HG03196 (cell line): ENCODE measurements around the gene MSRB1.

ENCODE experiments used
- ATAC-seq: cut with Tn5 transposase; IDR thresholded peaks from one replicate; pipeline ENCODE4 v1.9.1; 2021; ENCODE audit not compliant: unreplicated experiment

The MSRB1 gene

DNA sequence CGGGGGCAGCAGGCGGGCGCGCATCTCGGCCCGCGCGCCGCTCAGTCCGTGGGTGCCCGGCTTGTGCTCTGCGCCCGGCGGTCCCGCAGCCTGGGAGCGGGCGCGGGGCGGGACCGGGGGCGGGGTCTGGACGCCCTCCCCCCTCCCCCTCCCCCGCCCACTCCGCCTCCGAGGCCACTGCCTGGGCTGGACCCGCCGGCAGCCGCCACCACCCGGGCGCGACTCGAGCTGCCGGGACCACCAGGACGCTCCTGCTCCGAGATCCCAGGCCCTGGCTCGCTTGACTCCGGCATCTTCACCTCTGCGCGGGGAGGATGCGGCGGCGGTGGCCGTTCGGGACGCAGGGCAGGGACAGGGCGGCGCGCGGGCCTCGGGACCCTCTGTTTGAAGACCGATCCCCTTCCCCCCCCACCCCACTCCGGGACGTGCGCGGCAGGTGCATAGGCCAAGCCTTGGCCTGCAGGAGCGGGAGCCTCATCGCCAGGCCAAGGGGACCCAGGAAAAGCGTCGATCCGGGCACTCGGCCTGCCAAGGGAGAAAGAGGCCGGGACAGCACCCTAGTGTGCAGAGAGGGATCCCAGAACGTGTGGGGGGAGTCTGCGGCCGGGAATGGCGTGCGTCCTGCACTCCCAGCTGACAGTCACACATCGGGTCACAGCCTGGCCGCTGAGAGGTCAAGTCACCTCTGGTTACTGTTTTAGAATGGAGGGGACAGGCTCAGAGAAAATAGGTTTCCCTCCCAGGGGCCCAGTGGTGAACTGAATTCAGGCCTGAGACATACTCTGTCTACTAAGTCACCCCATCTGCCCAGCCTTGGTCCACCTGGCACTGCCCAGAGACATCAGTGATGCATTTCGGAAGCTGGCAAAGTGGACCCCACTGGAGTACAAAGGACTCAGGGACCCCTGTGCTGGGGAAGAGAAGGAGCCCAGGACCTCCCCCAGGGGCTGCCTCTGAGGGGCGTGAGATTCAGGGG is 24.4 kb downstream of the MSRB1 start, which contains the start of gene HS3ST6:
TSS of gene HS3ST6 (minus strand) at position 65 of the 976 bp plus-strand sequence. CDS start 92 bp downstream, outside the sequence.
- no peak for ATAC-seq

DNA sequence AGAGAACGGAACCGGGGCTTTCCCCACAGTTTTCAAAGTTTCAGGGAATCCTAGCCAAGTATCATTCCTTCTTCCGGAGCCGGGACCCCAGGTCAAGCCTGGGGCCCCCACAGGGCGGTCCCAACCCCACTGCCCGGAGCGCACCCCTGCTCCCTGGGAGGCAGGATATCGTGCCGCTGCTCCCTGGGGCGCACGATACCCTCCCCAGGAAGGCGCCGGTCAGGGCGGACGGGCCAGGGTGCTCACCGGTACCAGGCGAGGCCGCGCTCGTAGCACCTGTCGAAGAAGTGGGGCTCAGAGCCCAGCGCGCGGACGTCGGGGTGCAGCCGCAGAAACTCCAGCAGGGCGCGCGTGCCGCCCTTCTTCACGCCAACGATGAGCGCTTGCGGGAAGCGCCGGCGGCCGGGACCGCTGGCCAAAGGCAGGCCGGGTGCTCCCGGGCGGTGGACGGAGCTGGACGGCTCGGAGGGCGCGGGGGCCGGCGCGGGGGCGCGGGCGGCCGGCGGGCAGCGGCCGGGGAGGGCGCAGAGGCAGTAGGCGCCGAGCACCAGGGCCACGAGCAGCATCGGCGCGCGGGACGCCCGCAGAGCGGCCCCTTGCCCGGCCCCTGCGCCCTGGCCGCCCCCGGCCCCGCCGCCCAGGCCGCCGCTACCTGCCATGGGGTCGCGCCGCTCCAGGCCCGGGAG is 25.2 kb downstream of the MSRB1 start:
- ATAC-seq = no peak

DNA sequence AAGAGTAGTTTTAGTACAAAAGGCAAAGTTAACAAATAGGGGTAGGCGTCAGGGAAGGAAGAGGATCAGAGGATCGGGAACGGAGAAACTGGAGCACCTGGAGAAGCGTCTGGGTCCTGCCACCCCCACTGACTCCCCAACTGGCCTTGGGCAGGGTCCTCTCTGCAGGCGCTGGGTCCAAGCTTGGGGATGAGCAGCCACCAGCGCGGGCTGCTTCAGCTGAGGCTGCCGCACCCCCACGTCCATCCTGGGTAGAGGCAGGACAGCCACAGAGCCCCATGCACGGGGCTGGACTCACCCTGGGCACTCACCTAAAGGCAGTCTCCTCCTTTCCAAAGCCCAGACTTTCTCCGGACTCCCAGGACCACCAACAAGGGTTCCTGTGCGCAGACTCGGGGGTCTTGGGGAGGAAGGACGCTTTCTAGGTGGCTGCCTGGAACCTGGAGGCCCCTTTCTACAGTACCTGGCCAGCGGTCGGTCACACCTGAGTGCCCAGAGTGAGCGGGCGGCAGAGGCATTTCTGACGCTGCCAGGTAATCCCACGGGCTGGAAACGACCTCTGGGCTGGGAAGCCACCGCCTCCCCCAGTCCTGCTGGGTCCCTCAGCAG is 25.8 kb downstream of the MSRB1 start:
- no peak for ATAC-seq

DNA sequence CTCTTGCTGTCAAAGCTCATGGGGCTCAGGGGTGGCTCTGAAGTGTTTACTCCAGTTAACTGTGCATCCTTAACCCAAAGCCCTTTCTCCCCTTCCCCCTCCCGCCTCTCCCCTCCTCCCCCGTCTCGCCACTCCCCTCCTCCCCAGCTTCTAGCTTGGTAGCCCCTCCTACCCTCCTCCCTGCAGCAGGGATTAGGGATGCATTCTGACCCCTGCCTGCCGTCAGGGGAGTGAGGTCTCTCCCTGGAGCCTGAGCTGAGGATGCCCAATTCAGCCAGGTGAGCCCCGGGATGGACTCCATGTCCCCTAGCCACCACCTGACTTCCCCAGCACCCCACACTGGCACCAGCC is 26.4 kb downstream of the MSRB1 start:
- no peak for ATAC-seq

DNA sequence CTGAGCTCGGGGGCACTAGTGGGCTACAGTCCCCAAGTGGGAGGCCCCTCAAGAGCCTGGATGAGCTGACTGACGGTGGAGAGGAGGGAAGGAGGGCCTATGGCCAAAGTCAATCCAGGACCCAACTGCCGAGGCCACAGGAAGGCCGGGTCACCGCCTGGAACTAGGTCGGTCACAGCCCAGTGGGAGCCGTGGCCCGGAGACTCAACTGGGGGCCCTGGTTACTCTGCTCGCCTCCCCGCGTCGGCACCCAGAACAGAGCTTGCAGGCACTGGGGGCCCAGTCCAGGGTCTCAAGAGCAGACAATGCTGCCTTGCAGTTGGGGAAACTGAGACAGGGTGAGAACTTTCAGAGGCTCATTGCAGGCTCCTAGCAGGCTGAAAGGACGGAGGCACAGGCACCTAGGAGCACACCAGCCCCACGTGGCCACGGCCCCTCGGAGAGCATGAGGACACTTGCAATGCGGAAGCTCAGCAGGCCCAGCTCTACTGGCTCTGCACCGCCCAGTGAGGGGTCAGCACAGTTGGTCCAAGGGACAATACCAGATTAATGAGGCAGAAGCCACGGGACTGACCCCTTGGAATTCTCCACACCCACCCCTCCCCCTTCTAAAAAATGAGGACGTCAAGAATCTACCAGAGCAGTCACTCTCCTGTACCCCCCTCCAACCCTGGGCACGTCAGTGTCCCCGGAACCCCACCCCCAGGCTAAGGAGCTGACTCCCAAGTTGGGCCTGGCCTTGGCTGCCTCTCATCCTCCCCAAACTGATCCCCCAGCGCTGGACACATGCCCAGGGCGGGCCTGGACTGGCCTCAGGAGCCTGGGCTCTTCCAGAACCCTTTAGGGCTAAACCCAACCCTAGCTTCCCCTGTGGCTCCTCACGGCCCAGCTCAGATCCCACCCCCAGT is 27.0 kb downstream of the MSRB1 start:
- no peak for ATAC-seq

DNA sequence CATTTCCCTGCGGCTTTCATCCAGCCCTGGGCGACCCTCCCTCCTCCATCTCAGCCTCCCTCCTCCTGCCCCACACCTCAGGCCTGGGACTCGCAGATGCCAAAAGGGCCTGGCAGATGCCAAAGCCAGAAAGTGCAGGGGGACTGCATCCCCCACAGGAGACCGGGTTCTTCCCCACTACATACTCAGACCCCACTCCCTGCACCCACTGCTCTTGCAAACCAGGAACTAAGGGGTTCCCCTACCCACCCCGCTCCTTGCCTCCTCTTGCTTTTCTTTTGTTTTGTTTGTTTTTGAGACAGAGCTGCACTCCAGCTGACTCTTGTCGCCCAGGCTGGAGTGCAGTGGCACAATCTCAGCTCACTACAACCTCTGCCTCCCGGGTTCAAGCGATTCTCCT is 28.0 kb downstream of the MSRB1 start:
- ATAC-seq = no peak

DNA sequence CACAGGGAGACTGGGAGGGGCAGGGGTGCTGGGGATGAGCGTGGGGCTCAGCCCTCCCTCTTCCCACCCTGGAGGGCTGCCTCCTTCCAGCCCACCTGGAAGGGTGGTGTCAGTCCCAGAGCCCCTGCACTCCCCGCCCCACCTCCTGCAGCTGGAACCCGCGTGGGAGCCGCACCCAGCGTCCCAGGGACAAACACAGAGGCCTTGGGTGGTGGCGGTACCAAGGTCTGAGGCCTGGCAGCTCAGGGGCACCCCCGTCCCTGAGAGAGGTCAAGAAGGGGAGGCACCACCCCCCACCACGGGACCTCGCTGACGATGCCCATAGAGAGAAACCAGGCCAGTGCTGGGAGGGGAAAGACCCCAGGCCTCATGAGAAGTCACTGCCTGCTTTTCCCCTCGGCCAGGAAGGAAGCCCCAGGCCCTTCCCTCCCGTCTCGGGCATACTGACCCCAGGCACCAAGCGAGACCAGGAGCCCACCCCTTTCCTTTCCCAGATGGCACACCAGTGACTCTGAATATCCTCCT is 28.9 kb downstream of the MSRB1 start:
- ATAC-seq = no peak

DNA sequence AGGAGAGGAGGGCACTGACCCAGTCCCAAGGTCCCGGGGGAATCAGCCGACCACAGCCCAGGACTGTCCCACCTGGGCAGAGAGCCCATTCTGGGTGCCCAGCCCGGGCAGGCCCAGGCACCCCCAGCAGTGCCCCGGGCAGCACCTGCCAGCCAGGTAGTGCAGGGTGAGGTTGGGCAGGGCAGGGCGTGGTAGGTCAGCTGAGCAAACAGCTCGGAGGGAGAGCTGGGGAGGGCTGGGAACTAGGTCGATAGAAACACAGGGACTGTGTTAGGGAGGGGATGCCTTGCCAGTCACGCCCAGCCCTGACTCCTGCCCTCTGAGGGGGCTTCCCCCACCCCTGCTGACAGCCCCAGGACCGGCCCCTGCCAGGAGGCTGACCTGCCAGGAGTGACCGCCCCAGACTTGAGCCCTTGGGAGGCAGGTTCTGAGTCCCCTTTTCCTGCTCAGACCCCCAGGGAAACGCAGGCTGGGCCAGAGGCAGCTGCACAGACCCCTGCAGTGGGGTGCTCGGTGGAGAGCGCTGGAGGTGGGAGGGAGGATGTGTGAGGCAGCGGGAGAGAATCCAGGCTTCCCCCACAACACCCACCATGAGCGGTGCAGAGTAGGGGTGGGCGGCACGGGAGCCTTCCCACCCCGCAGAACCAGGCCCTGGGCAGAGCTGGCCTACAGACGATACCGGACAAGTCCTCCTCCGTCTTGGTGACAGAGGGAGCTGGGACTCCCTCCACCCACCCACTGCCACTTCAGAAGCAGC is 29.5 kb downstream of the MSRB1 start:
- no peak for ATAC-seq

DNA sequence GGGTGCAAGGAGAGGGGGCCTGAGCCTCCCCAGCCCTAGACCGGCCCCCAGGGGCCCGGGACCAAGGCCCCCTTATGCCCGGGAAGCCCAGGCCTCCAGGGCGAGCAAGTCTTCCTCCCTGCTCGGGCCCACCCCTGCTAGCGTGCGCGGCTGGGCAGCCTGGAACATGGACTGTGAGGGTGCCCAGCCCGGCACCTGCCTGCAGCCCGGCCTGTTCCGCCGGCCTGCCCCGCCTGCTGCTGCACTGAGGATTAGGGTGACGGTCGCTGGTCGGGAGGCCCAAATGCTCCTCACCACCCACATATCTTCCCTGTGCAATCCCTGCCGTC is 30.8 kb downstream of the MSRB1 start:
- no peak for ATAC-seq

DNA sequence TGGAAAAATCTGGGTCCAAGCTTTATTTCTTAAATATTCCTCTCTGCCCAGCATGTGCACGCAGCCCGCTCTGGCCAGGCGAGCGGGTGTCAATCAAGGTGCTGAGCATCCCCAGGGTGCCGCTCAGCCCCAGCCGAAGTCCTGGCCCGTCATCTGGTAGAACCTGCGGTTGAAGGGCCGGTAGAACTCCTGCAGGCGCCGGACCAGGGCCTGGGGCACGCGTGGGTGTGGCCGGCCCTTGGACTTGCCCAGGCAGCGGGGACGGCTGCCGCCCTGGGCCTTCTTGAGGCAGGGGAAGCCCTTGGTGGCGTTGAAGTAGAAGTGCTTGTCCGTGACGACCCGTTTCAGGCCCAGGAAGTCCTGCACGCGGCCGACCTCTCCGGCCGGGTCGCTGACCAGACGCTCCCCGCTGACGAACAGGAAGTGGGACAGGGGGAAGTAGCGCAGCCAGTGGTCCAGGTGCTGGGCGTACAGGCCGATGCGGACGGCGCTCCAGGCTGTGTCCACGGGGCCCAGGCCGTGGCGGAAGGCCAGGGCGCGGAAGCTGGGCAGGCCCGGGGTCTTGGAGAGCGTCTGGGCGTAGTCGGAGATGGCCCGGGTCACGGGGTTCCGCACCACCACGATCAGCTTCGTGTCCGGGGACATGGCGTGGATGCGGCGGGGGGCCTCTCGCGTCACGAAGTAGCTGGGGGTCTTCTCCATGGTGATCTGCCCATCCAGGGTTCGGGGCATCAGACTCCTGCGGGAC is 31.4 kb downstream of the MSRB1 start:
- no peak for ATAC-seq

DNA sequence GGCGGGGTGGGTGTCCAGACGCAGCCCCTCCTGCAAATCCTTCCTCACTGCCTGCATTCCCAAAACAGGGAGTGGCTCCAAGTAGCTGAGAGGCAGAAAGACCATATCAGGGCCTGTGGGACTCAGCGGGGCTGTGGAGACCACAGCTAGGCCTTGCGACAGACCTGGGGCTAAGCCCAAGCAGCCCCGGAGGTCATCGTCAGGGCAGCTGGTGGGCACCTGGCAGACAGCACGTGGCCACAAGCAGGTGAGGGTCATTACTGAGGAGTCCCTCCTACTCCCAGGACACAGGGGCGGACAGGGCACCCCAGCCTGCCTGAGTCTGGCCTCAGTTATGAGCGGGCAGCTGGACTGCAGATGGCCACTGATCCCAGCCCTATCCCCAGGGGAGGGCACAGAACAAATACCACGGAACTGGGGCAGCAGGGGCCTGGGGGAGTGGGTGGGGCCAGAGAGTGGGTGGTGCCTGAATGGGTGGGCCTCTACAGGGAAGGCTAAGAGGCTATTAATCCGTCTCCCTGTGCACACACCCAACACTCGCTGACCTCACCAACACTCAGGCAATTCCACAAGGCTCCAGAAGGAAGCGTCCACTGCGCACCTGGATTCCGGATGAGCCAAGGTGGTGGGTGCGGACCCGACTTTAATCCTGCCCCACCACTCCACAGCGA is 33.3 kb downstream of the MSRB1 start:
- ATAC-seq = no peak

DNA sequence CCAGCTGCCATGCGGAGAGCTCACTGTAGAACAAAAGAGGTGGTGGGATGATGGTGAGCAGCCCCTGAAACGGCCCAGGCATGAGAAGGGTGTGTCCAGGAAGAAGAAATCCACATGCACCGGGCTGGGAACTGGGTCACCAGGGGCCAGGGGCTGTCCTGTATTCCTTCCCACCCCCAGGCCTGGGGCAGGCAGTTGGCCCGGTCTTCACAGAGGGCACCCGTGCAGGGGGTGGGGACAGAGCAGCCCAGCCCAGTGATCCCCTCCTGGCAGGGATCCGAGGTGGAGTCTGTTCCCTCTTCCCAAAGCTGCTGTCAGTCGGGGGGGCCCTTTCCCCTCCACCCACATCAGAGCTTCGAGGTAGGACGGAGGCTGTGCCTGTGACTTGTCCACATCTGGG is 34.0 kb downstream of the MSRB1 start:
- no peak for ATAC-seq

DNA sequence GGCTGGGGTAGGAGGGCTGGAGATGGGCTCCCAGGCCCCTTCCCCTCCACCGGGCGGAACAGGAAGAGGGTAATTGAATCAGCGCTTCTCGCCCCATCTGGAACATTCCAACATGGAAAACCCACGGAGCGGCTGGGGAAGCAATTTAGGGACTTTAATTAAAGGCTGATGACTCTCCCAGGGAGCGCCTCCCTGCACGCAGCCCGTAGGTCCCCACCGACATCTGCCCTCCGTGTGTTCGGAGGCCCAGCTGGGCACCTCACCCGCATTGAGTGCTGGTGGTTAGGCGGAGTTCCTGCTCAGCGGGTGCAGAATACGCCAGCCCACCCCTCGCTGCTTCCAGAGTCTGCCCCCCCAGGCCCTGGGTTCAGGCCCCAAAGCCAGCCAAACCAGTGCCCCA is 34.8 kb downstream of the MSRB1 start:
- ATAC-seq = no peak

DNA sequence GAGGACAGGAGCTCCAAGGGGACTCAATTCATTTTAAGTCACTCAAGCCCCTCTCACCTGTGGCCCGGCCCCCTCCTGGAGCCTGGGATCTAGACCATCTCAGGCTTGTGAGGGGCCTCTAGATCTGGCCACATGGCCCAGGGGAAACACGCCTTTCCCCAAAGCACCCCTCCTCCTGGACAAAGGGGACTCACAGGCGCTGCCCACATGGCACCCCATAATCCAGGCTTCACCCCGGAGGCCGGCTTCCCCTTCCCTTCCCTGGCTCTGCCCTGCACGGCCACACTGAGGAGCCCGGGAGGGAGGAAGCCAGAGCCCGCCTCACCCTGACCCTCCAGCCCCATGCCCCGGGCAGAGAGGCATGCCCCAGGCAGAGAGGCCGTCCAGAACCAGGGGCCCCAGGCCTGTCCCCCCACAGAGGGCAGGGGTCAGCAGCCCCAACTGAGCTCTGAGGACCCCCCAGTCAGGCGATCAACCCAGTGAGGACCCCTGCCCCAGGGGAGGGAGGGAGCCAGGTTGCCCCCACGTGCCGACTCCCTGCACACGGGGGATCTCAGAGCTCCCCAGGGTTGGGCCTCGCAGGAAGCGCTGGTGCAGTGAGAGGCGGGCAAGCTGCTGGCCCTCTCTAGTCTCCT is 35.7 kb downstream of the MSRB1 start:
- no peak for ATAC-seq

DNA sequence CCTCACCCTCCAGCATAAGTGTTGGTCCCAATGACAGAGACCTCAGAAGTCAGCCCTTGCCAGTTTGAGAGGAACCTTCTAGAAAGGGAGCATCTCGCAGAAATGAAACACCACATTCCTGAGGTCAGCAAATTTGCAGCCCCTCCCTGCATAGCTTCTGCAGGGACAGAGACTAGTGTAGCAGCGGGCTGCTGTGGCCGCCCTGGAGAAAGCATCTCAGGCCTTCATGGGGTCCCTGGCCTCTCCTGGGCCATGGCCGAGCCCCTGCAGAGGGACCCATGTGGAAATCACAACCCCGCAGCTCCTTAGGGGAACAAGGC is 36.2 kb downstream of the MSRB1 start:
- ATAC-seq = no peak

DNA sequence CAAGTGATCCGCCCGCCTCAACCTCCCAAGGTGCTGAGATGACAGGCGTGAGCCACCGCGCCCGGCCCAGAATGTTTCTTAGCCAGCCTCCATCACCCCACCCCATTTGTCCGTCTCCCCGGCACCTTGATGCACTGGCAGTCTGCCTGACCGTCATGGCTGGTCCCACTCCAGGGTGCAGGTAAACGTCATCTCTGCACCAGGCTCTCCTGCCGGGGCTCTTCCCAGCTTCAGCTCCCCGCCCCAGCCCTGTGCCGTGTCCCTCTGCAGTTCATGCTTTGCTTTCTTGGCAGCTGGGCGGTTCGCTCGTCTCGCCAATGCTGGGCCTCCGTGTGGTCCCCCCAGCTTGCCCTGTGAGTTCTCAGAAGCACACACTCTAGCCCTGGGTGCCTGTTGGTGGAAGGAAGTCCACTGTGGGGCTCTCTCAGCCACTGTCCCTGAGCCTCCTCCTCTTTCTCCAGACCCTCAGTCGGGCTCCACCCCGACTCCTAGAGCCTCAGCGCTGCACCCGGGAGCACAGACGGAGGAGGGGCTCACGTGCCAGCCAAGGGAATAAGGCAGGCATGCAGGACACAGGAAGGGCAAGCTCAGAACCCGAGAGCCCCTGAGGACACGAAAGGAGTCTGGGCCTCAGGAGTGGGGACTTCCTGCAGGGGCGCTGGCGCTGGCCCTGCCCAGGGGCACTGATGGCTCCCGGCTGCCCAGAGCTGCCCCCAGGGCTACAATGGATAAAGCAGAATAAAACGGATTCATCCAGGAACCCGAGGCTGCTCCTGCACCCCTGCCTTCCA is 36.7 kb downstream of the MSRB1 start:
- ATAC-seq = no peak
